Lower lobe of right lung (tissue), 2 donors: Measurements from ENCODE around the gene PRR15L. TPM values are rescaled to one million over a fixed set of nuclear protein-coding genes. Genes with fewer than 3 reads are reported as not detected.

ENCODE experiments used
- ATAC-seq, 2 donors: fragments of 200-7000 bp; cut with Tn5 transposase; one replicate each; pipeline ENCODE4 v1.9.1; 2020 to 2022; ENCODE audit warnings: mild to moderate bottlenecking in 2 of 2, moderate library complexity in 2 of 2
- DNase-seq: peaks from one replicate; pipeline ENCODE4 v3.0.0-alpha.2; 2020
- H3K27ac ChIP-seq: fragments of 200-600 bp; one replicate; pipeline ENCODE4 v1.8.0; 2022
- H3K27me3 ChIP-seq: fragments of 200-600 bp; one replicate; pipeline ENCODE4 v1.8.0; 2022; ENCODE audit warnings: low read depth
- H3K36me3 ChIP-seq: fragments of 200-600 bp; one replicate; pipeline ENCODE4 v1.8.0; 2022; ENCODE audit warnings: mild to moderate bottlenecking
- H3K4me1 ChIP-seq: fragments of 200-600 bp; one replicate; pipeline ENCODE4 v1.8.0; 2022
- H3K4me3 ChIP-seq: fragments of 200-600 bp; one replicate; pipeline ENCODE4 v1.8.0; 2022; ENCODE audit warnings: mild to moderate bottlenecking
- H3K9me3 ChIP-seq: fragments of 200-600 bp; one replicate; pipeline ENCODE4 v1.8.0; 2022
- intact Hi-C: fragments of 100-400 bp; cut with DNase I; formaldehyde crosslinking; loops from one replicate; pipeline ENCODE4 v1.11.0; 2022
- total RNA-seq: library from RNA; stranded (reverse); fragmentation: NEBNext Ultra II Directional; extraction: Animal tissue kit (Norgen Biotek cat#: 25700); gene quantifications from one replicate; pipeline ENCODE4 v1.2.1, GENCODE V29; 2021
- TF ChIP-seq, protein P1 (sequence below): fragments of 200-600 bp; IDR thresholded peaks from one replicate; pipeline ENCODE4 v1.8.0; 2022; ENCODE audit warnings: antibody characterized with exemption, mild to moderate bottlenecking
- donor health status: DM: no; HTN: yes; CAD: no; lungs with severe emphysema.

The PRR15L gene
- total RNA-seq, 1 donor from 2014 or later = 48.1 TPM

DNA sequence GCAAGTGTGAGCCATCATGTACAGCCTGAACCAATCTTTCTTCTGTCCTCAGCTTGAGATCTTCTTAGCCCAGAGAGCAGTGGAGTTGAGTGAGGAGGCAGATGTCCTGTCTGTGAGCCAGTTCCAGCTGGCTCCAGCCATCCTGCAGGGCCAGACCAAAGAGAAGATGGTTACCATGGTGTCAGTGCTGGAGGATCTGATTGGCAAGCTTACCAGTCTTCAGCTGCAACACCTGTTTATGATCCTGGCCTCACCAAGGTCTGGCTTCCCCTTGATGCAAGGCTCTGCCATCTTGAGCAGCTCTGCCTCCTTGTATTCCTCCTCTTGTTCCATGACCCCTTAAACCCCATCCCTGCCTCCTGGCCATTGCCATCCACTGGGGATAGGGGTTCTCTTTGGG, 22.9 kb upstream of the PRR15L start:
- intact Hi-C loops = no loop called here
- TF ChIP-seq, protein P1, sequence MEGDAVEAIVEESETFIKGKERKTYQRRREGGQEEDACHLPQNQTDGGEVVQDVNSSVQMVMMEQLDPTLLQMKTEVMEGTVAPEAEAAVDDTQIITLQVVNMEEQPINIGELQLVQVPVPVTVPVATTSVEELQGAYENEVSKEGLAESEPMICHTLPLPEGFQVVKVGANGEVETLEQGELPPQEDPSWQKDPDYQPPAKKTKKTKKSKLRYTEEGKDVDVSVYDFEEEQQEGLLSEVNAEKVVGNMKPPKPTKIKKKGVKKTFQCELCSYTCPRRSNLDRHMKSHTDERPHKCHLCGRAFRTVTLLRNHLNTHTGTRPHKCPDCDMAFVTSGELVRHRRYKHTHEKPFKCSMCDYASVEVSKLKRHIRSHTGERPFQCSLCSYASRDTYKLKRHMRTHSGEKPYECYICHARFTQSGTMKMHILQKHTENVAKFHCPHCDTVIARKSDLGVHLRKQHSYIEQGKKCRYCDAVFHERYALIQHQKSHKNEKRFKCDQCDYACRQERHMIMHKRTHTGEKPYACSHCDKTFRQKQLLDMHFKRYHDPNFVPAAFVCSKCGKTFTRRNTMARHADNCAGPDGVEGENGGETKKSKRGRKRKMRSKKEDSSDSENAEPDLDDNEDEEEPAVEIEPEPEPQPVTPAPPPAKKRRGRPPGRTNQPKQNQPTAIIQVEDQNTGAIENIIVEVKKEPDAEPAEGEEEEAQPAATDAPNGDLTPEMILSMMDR = no peak
- Histone ChIP-seq H3K4me1 (peaks cover 15% of the 10 kb centered on the region), H3K36me3 (peaks cover 79% of the 10 kb centered on the region), H3K4me3 (no peak overlapping the region), H3K27me3 (no peaks in the 10 kb centered on the region), H3K27ac (no peak overlapping the region), H3K9me3 (no peaks in the 10 kb centered on the region)
- ATAC-seq (no peak), DNase-seq (no peak)

DNA sequence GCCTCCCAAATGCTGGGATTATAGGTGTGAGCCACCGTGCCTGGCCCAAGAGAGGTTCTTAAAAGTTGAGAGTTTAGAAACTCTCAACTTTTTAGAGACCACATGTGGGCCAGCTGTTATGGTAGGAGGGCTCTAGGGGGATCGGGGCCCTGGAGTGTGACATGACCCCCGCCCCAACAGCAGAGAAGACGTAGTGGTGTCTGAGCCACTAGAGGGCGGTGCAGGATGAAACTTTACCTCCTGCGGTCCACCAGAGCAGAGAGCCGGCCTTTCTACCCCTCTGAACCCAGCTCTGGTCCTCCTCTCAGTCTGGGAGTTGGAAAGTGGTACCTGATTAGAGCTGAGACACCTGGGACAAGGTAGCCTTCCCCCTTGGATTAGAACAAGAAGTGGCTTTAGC, 20.6 kb upstream of the PRR15L start:
- TF ChIP-seq, protein P1 = peak; percentile 65
- DNase-seq (no peak), ATAC-seq (peak; percentile 60 to 61)
- no peak overlapping the region for H3K27ac ChIP-seq
- H3K27me3 ChIP-seq = no peaks in the 10 kb centered on the region
- H3K36me3 ChIP-seq = peaks cover 100% of the 10 kb centered on the region
- H3K4me3 ChIP-seq = no peak overlapping the region
- no peaks in the 10 kb centered on the region for H3K9me3 ChIP-seq
- H3K4me1 ChIP-seq = peaks cover 7% of the 10 kb centered on the region
- intact Hi-C loops = no loop called here

GRCh38 chr17:47975823-47976205, 18.1 kb upstream of the PRR15L start:
- Histone ChIP-seq H3K27me3 (no peaks in the 10 kb centered on the region), H3K27ac (no peak overlapping the region), H3K4me1 (peaks cover 15% of the 10 kb centered on the region), H3K4me3 (no peak overlapping the region), H3K36me3 (peaks cover 76% of the 10 kb centered on the region), H3K9me3 (no peaks in the 10 kb centered on the region)
- TF ChIP-seq, protein P1 = no peak
- DNase-seq (no peak), ATAC-seq (no peak)
- intact Hi-C loops = no loop called here

DNA sequence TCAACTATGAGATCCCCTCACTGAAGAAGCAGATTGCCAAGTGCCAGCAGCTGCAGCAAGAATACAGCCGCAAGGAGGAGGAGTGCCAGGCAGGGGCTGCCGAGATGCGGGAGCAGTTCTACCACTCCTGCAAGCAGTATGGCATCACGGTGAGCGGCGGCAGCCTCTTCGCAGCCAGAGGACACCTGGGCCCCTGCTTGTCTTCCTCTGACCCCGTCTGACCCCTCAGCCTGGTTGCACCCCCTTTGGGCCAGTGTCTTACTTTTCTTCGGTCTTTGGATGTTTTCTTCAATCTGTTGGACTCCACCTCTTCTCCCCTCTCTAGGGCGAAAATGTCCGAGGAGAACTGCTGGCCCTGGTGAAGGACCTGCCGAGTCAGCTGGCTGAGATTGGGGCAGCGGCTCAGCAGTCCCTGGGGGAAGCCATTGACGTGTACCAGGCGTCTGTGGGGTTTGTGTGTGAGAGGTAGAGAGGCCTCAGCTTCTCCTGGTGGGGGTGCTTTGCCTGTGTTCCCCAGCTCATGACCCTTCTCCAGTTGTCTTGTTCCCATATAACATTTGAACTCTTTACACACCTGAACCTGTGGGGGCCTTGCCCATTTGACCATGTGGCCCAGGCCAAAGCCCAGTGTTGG, 17.6 kb upstream of the PRR15L start:
- Histone ChIP-seq H3K4me3 (no peak overlapping the region), H3K27ac (no peak overlapping the region), H3K4me1 (peaks cover 17% of the 10 kb centered on the region), H3K9me3 (no peaks in the 10 kb centered on the region), H3K27me3 (no peaks in the 10 kb centered on the region), H3K36me3 (peaks cover 71% of the 10 kb centered on the region)
- intact Hi-C loops = no loop called here
- ATAC-seq = no peak
- DNase-seq = no peak
- TF ChIP-seq, protein P1 = no peak

DNA sequence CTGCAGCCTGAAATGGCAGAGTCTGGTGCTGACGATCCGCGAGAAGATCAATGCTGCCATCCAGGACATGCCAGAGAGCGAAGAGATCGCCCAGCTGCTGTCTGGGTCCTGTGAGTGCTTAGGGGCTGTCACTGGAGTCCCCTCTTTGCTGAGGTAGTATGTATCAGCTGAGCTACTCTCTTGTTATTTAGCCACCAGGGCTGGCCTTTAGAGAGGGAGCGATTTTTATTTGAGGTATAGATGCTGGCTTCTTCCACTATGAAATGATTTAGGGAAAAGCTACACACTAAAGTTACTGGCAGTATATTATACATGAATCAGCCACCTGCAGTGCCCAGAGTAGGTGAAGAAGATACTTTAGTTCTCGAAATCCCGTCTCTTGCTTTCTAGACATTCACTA, 15.9 kb upstream of the PRR15L start:
- intact Hi-C loops = no loop called here
- ATAC-seq (no peak), DNase-seq (no peak)
- no peak overlapping the region for H3K27ac ChIP-seq
- peaks cover 54% of the 10 kb centered on the region for H3K36me3 ChIP-seq
- no peak overlapping the region for H3K4me3 ChIP-seq
- H3K27me3 ChIP-seq = no peaks in the 10 kb centered on the region
- TF ChIP-seq, protein P1 = no peak
- H3K9me3 ChIP-seq = no peaks in the 10 kb centered on the region
- H3K4me1 ChIP-seq = peaks cover 21% of the 10 kb centered on the region
